ENCODE measurements around the gene KAT7. TPM values are rescaled to one million over a fixed set of nuclear protein-coding genes. Genes with fewer than 3 reads are reported as not detected.

Gene KAT7
- total RNA-seq, 1 experiment from 2014 or later: 79.5 TPM

GRCh38 chr17:49766918-49767530 lies 21.5 kb upstream of the KAT7 start:
- no peaks in the 10 kb centered on the region for H3K9me2 ChIP-seq (ENCODE audit: insufficient read depth)
- POLR2A ChIA-PET: no interaction called here

More at GRCh38 chr17:49766918-49767530, 21.5 kb upstream of the KAT7 start:
- H3K79me2 ChIP-seq (ENCODE audit: insufficient read depth, low read length): no peaks in the 10 kb centered on the region
- no peak overlapping the region for H3K27ac ChIP-seq (ENCODE audit: low read depth, low read length)
- H3K9ac ChIP-seq (ENCODE audit: low read length): no peak overlapping the region
- ATAC-seq (no peak), DNase-seq (ENCODE audit: low read depth, low spot score) (no peak)
- RAD21 ChIA-PET (ENCODE audit: low non-redundant PET in 1 of 2, low total read pairs in 2 of 2, uncharacterized antibody in 2 of 2, unreplicated experiment in 2 of 2): no interaction called here
- no peak overlapping the region for H2AFZ ChIP-seq (ENCODE audit: low read depth, low read length, poor library complexity, severe bottlenecking)
- CTCF ChIA-PET: interaction anchor here (0.8 kb wide), 1 partner anchor 211 kb away, joined by 3 read pairs; no protein-coding TSS in a partner anchor
- H3K9me3 ChIP-seq (ENCODE audit: control insufficient read depth in 1 of 2, insufficient read depth in 1 of 2, low read depth in 1 of 2, low read length in 2 of 2): no peaks in the 10 kb centered on the region
- H3K36me3 ChIP-seq (ENCODE audit: control insufficient read depth in 1 of 2, insufficient read depth in 2 of 2, low read length in 2 of 2): no peaks in the 10 kb centered on the region
- no peaks in the 10 kb centered on the region for H4K20me1 ChIP-seq (ENCODE audit: insufficient read depth)
- TF ChIP-seq JUND (IDR thresholded peaks at IDR 0.05): no peak
- no peak for TF ChIP-seq EGR1 (IDR thresholded peaks at IDR 0.05; ENCODE audit: low read depth)
- TF ChIP-seq MAX (IDR thresholded peaks at IDR 0.05): no peak
- no peak for TF ChIP-seq SRF (IDR thresholded peaks at IDR 0.05; ENCODE audit: low read depth)
- no peak for TF ChIP-seq SP1 (IDR thresholded peaks at IDR 0.05; ENCODE audit: low read depth)
- TF ChIP-seq CEBPB (IDR thresholded peaks at IDR 0.05; ENCODE audit: low read depth): no peak
- no peak for TF ChIP-seq ZBTB33 (IDR thresholded peaks at IDR 0.05; ENCODE audit: extremely low read depth, insufficient replicate concordance, low read length)
- no peak for TF ChIP-seq ZNF274 (IDR thresholded peaks at IDR 0.05; ENCODE audit: low read depth, low read length)
- TF ChIP-seq EZH2phosphoT487 (IDR thresholded peaks at IDR 0.05; ENCODE audit: borderline replicate concordance): no peak
- no peak for TF ChIP-seq POLR2A (IDR thresholded peaks at IDR 0.05; ENCODE audit: borderline replicate concordance, extremely low read depth, insufficient read depth, insufficient read length)
- no peak for TF ChIP-seq CBX3 (IDR thresholded peaks at IDR 0.05; ENCODE audit: low read depth)
- no peak for TF ChIP-seq ATF3 (IDR thresholded peaks at IDR 0.05)
- TF ChIP-seq YY1 (IDR thresholded peaks at IDR 0.05; ENCODE audit: extremely low read depth, insufficient replicate concordance, low read depth, low read length): no peak
- no peak for TF ChIP-seq POLR2AphosphoS5 (IDR thresholded peaks at IDR 0.05; ENCODE audit: low read depth, low read length)
- TF ChIP-seq FOSL1 (IDR thresholded peaks at IDR 0.05; ENCODE audit: low read depth): no peak
- TF ChIP-seq REST (IDR thresholded peaks at IDR 0.05; ENCODE audit: low read depth): no peak
- no peak for TF ChIP-seq ELF1 (IDR thresholded peaks at IDR 0.05; ENCODE audit: borderline replicate concordance, low read depth)
- intact Hi-C loops (cut with micrococcal nuclease): no loop called here
- BruUV-seq (replicated peaks): no TSS peak
- peaks cover 8 to 12% of the 10 kb centered on the region in 2 experiments for H3K4me1 ChIP-seq (ENCODE audit: control insufficient read depth in 1 of 2, insufficient read depth in 2 of 2, low read length in 2 of 2)
- no peak overlapping the region for H3K4me2 ChIP-seq (ENCODE audit: low read length)
- H3K27me3 ChIP-seq (ENCODE audit: insufficient read depth, low read length): peaks cover 17% of the 10 kb centered on the region
- H3K4me3 ChIP-seq (replicated peaks in 1 of 2; ENCODE audit: low read depth in 1 of 2, low read length in 2 of 2): no peak overlapping the region

All from HCT116 (cell line).